Iris pigment epithelial cell (primary cell): Measurements from ENCODE around the gene IFNA16.
"Not testable (repeated sequence)": the region's sequence is repeated elsewhere in the genome, so short reads cannot be mapped to it uniquely, and the experiment has no call there.

Experiments
- DNase-seq: peaks from one replicate; pipeline ENCODE4 v3.0.0-alpha.2; 2011; ENCODE audit warnings: low read depth

Gene IFNA16

GRCh38 chr9:21194867-21195776 lies 22.0 kb downstream of the IFNA16 start:
- peak; percentile 9 for DNase-seq

GRCh38 chr9:21187487-21187886 lies 29.6 kb downstream of the IFNA16 start, which contains the start of gene IFNA4:
IFNA4 (minus strand) TSS chr9:21187587; CDS start chr9:21187531, 56 bp downstream.
- DNase-seq = not testable (repeated sequence)

GRCh38 chr9:21182810-21183736 lies 34.0 kb downstream of the IFNA16 start:
- peak; percentile 8 for DNase-seq

GRCh38 chr9:21174671-21175070 lies 42.4 kb downstream of the IFNA16 start:
- peak; percentile 31 for DNase-seq

- no peak for DNase-seq
Measured at GRCh38 chr9:21172156-21172555, 45.0 kb downstream of the IFNA16 start.

GRCh38 chr9:21171351-21171750 lies 45.8 kb downstream of the IFNA16 start:
- no peak for DNase-seq

DNA sequence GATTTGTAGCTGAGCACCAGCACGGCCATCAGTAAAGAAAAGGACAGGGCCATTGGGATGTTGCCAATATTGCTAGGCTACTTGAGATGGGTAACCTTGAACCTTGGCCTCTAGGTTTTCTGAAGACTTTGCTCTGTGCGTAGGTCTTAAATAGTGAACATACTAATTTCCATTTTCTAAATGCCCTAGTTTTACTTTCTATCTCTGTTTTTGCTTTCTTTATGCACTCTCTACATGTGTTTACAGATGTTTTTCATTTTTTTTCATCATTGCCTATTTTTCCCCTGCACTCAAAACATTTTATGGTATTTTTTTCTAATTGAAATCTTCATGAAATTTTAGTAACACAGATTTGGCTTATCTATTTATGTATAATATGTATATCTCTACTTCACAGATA lies 50.6 kb downstream of the IFNA16 start, which contains the start of gene IFNA21:
Gene IFNA21, minus strand, starts transcription at position 101 of the 400 bp plus-strand sequence. Its CDS starts 48 bp downstream, at position 53.
- DNase-seq = not testable (repeated sequence)
